Endothelial cell of umbilical vein (primary cell): ENCODE results near the gene AGPS. TPM values are rescaled to one million over a fixed set of nuclear protein-coding genes. Genes with fewer than 3 reads are reported as not detected.

Experiments
- BruUV-seq: library from RNA; stranded (reverse); fragments of 400-500 nt; replicated peaks from 2 replicates; lab custom pipeline; 2021; lab: Mats Ljungman, UMichigan
- CTCF ChIA-PET: fragments of 300-600, 350-600 bp; sonication (Branson Sonifier 250); formaldehyde crosslinking; loops from one replicate; lab custom pipeline; 2021; ENCODE audit warnings: antibody characterized with exemption, inconsistent platforms; lab: Charles Lee
- POLR2A ChIA-PET: fragments of 300-600, 350-600 bp; sonication (Branson Sonifier 250); formaldehyde crosslinking; loops from one replicate; lab custom pipeline; 2021; ENCODE audit warnings: antibody characterized with exemption, inconsistent platforms; lab: Charles Lee
- DNase-seq: peaks from one replicate; pipeline ENCODE4 v3.0.0-alpha.2; 2011; ENCODE audit warnings: low read depth, low spot score
- FAIRE-seq: peaks from 2 replicates; lab custom pipeline; 2011; peaks lifted over from hg19 to GRCh38; lab: Jason Lieb, UNC
- H2AFZ ChIP-seq: 2 replicates; pipeline ENCODE4 v1.6.0; 2012; ENCODE audit warnings: low read depth, low read length, control low read depth, inconsistent platforms
- H3K27ac ChIP-seq: 2 replicates; pipeline ENCODE4 v1.5.1; 2011; ENCODE audit warnings: low read depth, mild to moderate bottlenecking, control low read depth, low read length, moderate library complexity; ENCODE audit not compliant: insufficient read depth
- H3K27me3 ChIP-seq, 2 experiments: 2 replicates each; pipeline versions ENCODE4 v1.6.0 to v1.6.1; 2011; ENCODE audit warnings: low read length in 2 of 2, mixed read lengths in 1 of 2; ENCODE audit not compliant: control insufficient read depth in 2 of 2, insufficient read depth in 2 of 2
- H3K36me3 ChIP-seq, 2 experiments: 2 replicates in 1 of 2; 3 replicates in 1 of 2; pipeline ENCODE4 v1.5.1; 2011; ENCODE audit warnings: low read length in 2 of 2, mild to moderate bottlenecking in 1 of 2, moderate library complexity in 1 of 2; ENCODE audit not compliant: control insufficient read depth in 2 of 2, insufficient read depth in 2 of 2; ENCODE audit errors: extremely low read depth in 1 of 2
- H3K4me1 ChIP-seq: 3 replicates; pipeline ENCODE4 v1.5.1; 2011; ENCODE audit warnings: mild to moderate bottlenecking, low read length; ENCODE audit not compliant: control insufficient read depth, insufficient read depth; ENCODE audit errors: extremely low read depth
- H3K4me2 ChIP-seq: 2 replicates; pipeline ENCODE4 v1.6.1; 2011; ENCODE audit warnings: low read length, control low read depth, mixed read lengths; ENCODE audit not compliant: insufficient read depth
- H3K4me3 ChIP-seq, 3 experiments: fragments of 200-600 bp in 1 of 3; sonication (generic), shearing (Covaris generic) in 1 of 3; replicated peaks in 1 of 3; 2 replicates each; pipeline ENCODE4 v1.5.1; 2011 to 2016; ENCODE audit warnings: control low read depth in 3 of 3, low read length in 3 of 3, mild to moderate bottlenecking in 2 of 3, inconsistent platforms in 1 of 3, low read depth in 1 of 3, moderate library complexity in 1 of 3; ENCODE audit not compliant: insufficient read depth in 1 of 3
- H3K79me2 ChIP-seq: 2 replicates; pipeline ENCODE4 v1.6.0; 2012; ENCODE audit warnings: low read length, inconsistent platforms; ENCODE audit not compliant: control insufficient read depth, insufficient read depth
- H3K9ac ChIP-seq: replicated peaks from 2 replicates; pipeline ENCODE3; 2011; ENCODE audit warnings: low read length, control low read depth; ENCODE audit not compliant: insufficient read depth; ENCODE audit errors: extremely low read depth
- H3K9me1 ChIP-seq: replicated peaks from 3 replicates; pipeline ENCODE4 v1.6.0; 2011; ENCODE audit warnings: mild to moderate bottlenecking, low read length; ENCODE audit not compliant: control insufficient read depth, insufficient read depth; ENCODE audit errors: extremely low read depth
- H3K9me3 ChIP-seq: replicated peaks from 2 replicates; pipeline ENCODE4 v1.5.1; 2012; ENCODE audit warnings: low read length, inconsistent platforms; ENCODE audit not compliant: control insufficient read depth, insufficient read depth
- H4K20me1 ChIP-seq: replicated peaks from 2 replicates; pipeline ENCODE3; 2011; ENCODE audit warnings: mild to moderate bottlenecking, low read length; ENCODE audit not compliant: control insufficient read depth, insufficient read depth; ENCODE audit errors: extremely low read depth
- CTCF ChIP-seq, 2 donors: IDR thresholded peaks; 1 replicate in 1 of 2; 2 replicates in 1 of 2; pipeline ENCODE4 v1.5.1; 2011; ENCODE audit warnings: low read length in 2 of 2, mild to moderate bottlenecking in 2 of 2, moderate library complexity in 2 of 2, control low read depth in 1 of 2, inconsistent platforms in 1 of 2, low read depth in 1 of 2; ENCODE audit not compliant: insufficient read depth in 1 of 2; ENCODE audit errors: extremely low read depth in 1 of 2
- FOS ChIP-seq: IDR thresholded peaks from 2 replicates; pipeline ENCODE4 v1.6.1; 2011; ENCODE audit warnings: mild to moderate bottlenecking, low read length, moderate library complexity, borderline replicate concordance; ENCODE audit not compliant: insufficient read depth
- GATA2 ChIP-seq: IDR thresholded peaks from 2 replicates; pipeline ENCODE4 v1.7.0; 2011; ENCODE audit warnings: low read depth, mild to moderate bottlenecking, moderate library complexity, mixed read lengths, low read length; ENCODE audit not compliant: insufficient read length, insufficient read depth
- MAX ChIP-seq: IDR thresholded peaks from 2 replicates; pipeline ENCODE4 v1.6.1; 2011; ENCODE audit not compliant: insufficient read depth, insufficient read length
- dilution Hi-C: fragments of 300-500 bp; cut with MboI; formaldehyde crosslinking; loops from one replicate; pipeline ENCODE4 v1.15.0; 2019; ENCODE audit warnings: low sequenced_read_pairs; ENCODE audit not compliant: extremely low pct_ligation_motif_present
- intact Hi-C: fragments of 100-400 bp; cut with micrococcal nuclease; formaldehyde crosslinking; loops from one replicate; pipeline ENCODE4 v1.10.0; 2022
- polyA plus RNA-seq, 4 experiments: library from polyadenylated mRNA; depleted of rRNA in 3 of 4; stranded (reverse) in 3 of 4; unstranded in 1 of 4; fragments of >200 nt; gene quantifications; 2 replicates each; pipeline versions ENCODE4 v1.2.1 to v1.2.3, GENCODE V29; 2011 to 2012; ENCODE audit warnings: missing spikeins in 1 of 4
- total RNA-seq: library from RNA; stranded (reverse); gene quantifications from 2 replicates; pipeline ENCODE4 v1.2.3, GENCODE V29; 2021

The AGPS gene
- total and polyA plus RNA-seq, 2 donors (not counting 3 experiments of a cell fraction or from before 2014, with no cell fraction given), result 10.1 to 96.5 TPM

DNA sequence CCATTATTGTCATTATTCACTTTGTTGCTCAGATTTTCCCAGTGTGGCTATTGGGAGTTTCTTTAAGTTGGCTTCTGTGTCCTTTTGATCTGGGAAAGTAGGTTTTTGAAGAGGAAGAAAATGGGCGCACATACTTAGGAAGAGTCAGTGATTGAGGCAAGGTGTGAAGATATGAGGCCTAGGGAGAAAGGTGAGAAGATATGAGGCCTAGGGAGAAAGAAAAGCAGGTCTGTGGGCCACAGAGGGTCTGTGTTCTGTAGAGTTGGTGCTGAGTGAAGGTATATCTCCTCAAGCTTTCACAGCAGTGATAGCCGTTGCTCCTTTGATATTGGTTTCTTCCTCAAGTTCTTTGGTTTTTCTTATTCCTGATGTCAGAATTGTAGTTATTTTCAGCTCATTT, 126.2 kb downstream of the AGPS start:
- intact Hi-C loops, result no loop called here
- POLR2A ChIA-PET, result no interaction called here
- dilution Hi-C loops, result no loop called here

More for the DNA sequence above, 126.2 kb downstream of the AGPS start:
- Histone ChIP-seq H3K27ac (no peak overlapping the region), H2AFZ (no peak overlapping the region), H3K27me3 (no peaks in the 10 kb centered on the region), H4K20me1 (no peaks in the 10 kb centered on the region), H3K36me3 (no peaks in the 10 kb centered on the region), H3K4me1 (peaks cover 10% of the 10 kb centered on the region), H3K4me2 (no peak overlapping the region), H3K9me1 (no peaks in the 10 kb centered on the region), H3K9me3 (no peaks in the 10 kb centered on the region), H3K4me3 (no peak overlapping the region), H3K79me2 (no peaks in the 10 kb centered on the region), H3K9ac (no peak overlapping the region)
- FAIRE-seq (no peak), DNase-seq (no peak)
- no peak for TF ChIP-seq GATA2
- no peak for TF ChIP-seq CTCF (IDR thresholded peaks at IDR 0.05; ENCODE audit: extremely low read depth in 1 of 2, insufficient read depth in 1 of 2, low read depth in 1 of 2, low read length in 2 of 2)
- no peak for TF ChIP-seq MAX
- TF ChIP-seq FOS, result no peak
- no TSS peak for BruUV-seq
- CTCF ChIA-PET, result interaction anchor here (0.6 kb wide), 1 partner anchor 20 kb away, joined by 3 read pairs; no protein-coding TSS in a partner anchor
